HepG2 (cell line): Measurements from ENCODE around the gene TPST1. TPM values are rescaled to one million over a fixed set of nuclear protein-coding genes. Genes with fewer than 3 reads are reported as not detected.

Source experiments
- ATF7 ChIP-seq, 2 experiments: fragments of 450-650 bp in 1 of 2; sonication (generic) in 1 of 2; formaldehyde crosslinking in 1 of 2; IDR thresholded peaks; 2 replicates each; pipeline versions ENCODE4 v1.4.0 to v1.6.1; 2016 to 2020; ENCODE audit warnings: antibody characterized with exemption in 1 of 2, mild to moderate bottlenecking in 1 of 2, missing genetic modification reagents in 1 of 2
- FOSL2 ChIP-seq: sonication (generic); formaldehyde crosslinking; IDR thresholded peaks from 2 replicates; pipeline ENCODE4 v1.4.0; 2020; ENCODE audit warnings: missing genetic modification reagents
- GTF3A ChIP-seq: sonication (generic); formaldehyde crosslinking; conservative IDR thresholded peaks from 2 replicates; pipeline ENCODE4 v1.4.0; 2020; ENCODE audit warnings: mild to moderate bottlenecking, missing genetic modification reagents
- HNF4G ChIP-seq, 2 experiments: sonication (generic) in 1 of 2; formaldehyde crosslinking in 1 of 2; IDR thresholded peaks; 2 replicates each; pipeline versions ENCODE4 v1.4.0 to v1.6.1; 2011 to 2020; ENCODE audit warnings: borderline replicate concordance in 2 of 2, low read depth in 2 of 2, mild to moderate bottlenecking in 2 of 2, low read length in 1 of 2, missing genetic modification reagents in 1 of 2, moderate library complexity in 1 of 2
- HOXA5 ChIP-seq: sonication (generic); formaldehyde crosslinking; IDR thresholded peaks from 2 replicates; pipeline ENCODE4 v1.4.0; 2020; ENCODE audit warnings: missing genetic modification reagents
- IRX3 ChIP-seq: sonication (generic); formaldehyde crosslinking; IDR thresholded peaks from 2 replicates; pipeline ENCODE4 v1.8.1; 2023; ENCODE audit warnings: mild to moderate bottlenecking, low read depth, missing genetic modification reagents, borderline replicate concordance
- JUND ChIP-seq: sonication (generic); formaldehyde crosslinking; IDR thresholded peaks from 2 replicates; pipeline ENCODE4 v1.8.0; 2022; ENCODE audit warnings: mild to moderate bottlenecking, missing genetic modification reagents
- MBD4 ChIP-seq: IDR thresholded peaks from 2 replicates; pipeline ENCODE4 v1.6.1; 2012; ENCODE audit warnings: low read length, inconsistent platforms, borderline replicate concordance
- MXI1 ChIP-seq: IDR thresholded peaks from 3 replicates; pipeline ENCODE4 v1.6.1; 2012; ENCODE audit warnings: low read depth, low read length, inconsistent platforms, borderline replicate concordance
- NR1H2 ChIP-seq: sonication (generic); formaldehyde crosslinking; IDR thresholded peaks from 2 replicates; pipeline ENCODE4 v1.8.1; 2022; ENCODE audit warnings: low read depth, missing genetic modification reagents, borderline replicate concordance
- POLR2AphosphoS2 ChIP-seq: IDR thresholded peaks from 2 replicates; pipeline ENCODE4 v1.6.1; 2011; ENCODE audit warnings: low read depth, low read length, improper control_type of control experiment
- PREB ChIP-seq: sonication (generic); formaldehyde crosslinking; IDR thresholded peaks from 2 replicates; pipeline ENCODE4 v1.4.0; 2020; ENCODE audit warnings: missing genetic modification reagents
- RFX5 ChIP-seq: IDR thresholded peaks from 2 replicates; pipeline ENCODE4 v1.6.1; 2011; ENCODE audit warnings: low read depth, low read length, improper control_type of control experiment
- SOX5 ChIP-seq: IDR thresholded peaks from 2 replicates; pipeline ENCODE4 v1.6.1; 2016; ENCODE audit warnings: borderline replicate concordance
- TEF ChIP-seq: sonication (generic); formaldehyde crosslinking; IDR thresholded peaks from 2 replicates; pipeline ENCODE4 v1.5.0; 2020; ENCODE audit warnings: missing genetic modification reagents
- ZBTB34 ChIP-seq: sonication (generic); formaldehyde crosslinking; IDR thresholded peaks from 2 replicates; pipeline ENCODE4 v1.8.0; 2022; ENCODE audit warnings: mild to moderate bottlenecking, missing genetic modification reagents
- ZNF136 ChIP-seq: sonication (generic); formaldehyde crosslinking; IDR thresholded peaks from 2 replicates; pipeline ENCODE4 v1.8.1; 2022; ENCODE audit warnings: low read depth, mild to moderate bottlenecking, moderate library complexity, missing genetic modification reagents
- ZNF33B ChIP-seq: sonication (generic); formaldehyde crosslinking; IDR thresholded peaks from 2 replicates; pipeline ENCODE4 v1.5.1; 2020; ENCODE audit warnings: mild to moderate bottlenecking, missing genetic modification reagents
- ZNF577 ChIP-seq: sonication (generic); formaldehyde crosslinking; IDR thresholded peaks from 2 replicates; pipeline ENCODE4 v1.4.0; 2020; ENCODE audit warnings: mild to moderate bottlenecking, low read depth, missing genetic modification reagents, borderline replicate concordance
- ZNF710 ChIP-seq: sonication (generic); formaldehyde crosslinking; IDR thresholded peaks from 2 replicates; pipeline ENCODE4 v1.5.0; 2020; ENCODE audit warnings: mild to moderate bottlenecking, missing genetic modification reagents, borderline replicate concordance
- ZNF713 ChIP-seq: sonication (generic); formaldehyde crosslinking; IDR thresholded peaks from 2 replicates; pipeline ENCODE4 v1.4.0; 2020; ENCODE audit warnings: mild to moderate bottlenecking, missing genetic modification reagents
- ZNF724P ChIP-seq: sonication (generic); formaldehyde crosslinking; IDR thresholded peaks from 2 replicates; pipeline ENCODE4 v1.8.0; 2022; ENCODE audit warnings: missing genetic modification reagents, borderline replicate concordance
- ZNF782 ChIP-seq: sonication (generic); formaldehyde crosslinking; IDR thresholded peaks from 2 replicates; pipeline ENCODE4 v1.4.0; 2020; ENCODE audit warnings: missing genetic modification reagents, mild to moderate bottlenecking, borderline replicate concordance
- ZNF850 ChIP-seq: sonication (generic); formaldehyde crosslinking; conservative IDR thresholded peaks from 2 replicates; pipeline ENCODE4 v1.9.0; 2021; ENCODE audit warnings: mild to moderate bottlenecking, missing genetic modification reagents
- polyA plus RNA-seq, 8 experiments: library from polyadenylated mRNA; depleted of rRNA in 3 of 8; stranded (reverse) in 7 of 8; unstranded in 1 of 8; fragments of >200 nt; fragmentation: Illumina TruSeq in 4 of 8; extraction: Trizol in 4 of 8; gene quantifications; 2 replicates each; pipeline versions ENCODE4 v1.2.1 to v1.2.3, GENCODE V29; 2011 to 2016; ENCODE audit warnings: low read depth in 4 of 8, missing spikeins in 1 of 8, mixed read lengths in 1 of 8; ENCODE audit not compliant: insufficient read depth in 1 of 8
- total RNA-seq, 5 experiments: library from RNA; depleted of rRNA; stranded (reverse); fragments of >200 nt; fragmentation: Illumina TruSeq; extraction: Trizol; gene quantifications; 2 replicates each; pipeline ENCODE4 v1.2.3, GENCODE V29; 2016; ENCODE audit warnings: low read depth in 1 of 5

TPST1 gene
- total and polyA plus RNA-seq, 2 of the 13 experiments (the other 11 are each of a cell fraction or from before 2014, with no cell fraction given): 24.3 to 34.1 TPM

GRCh38 chr7:66307591-66308215, 102.6 kb downstream of the TPST1 start (continued):
- TF ChIP-seq ZBTB34 (CRISPR knock-in tag): 0 out of 2 replicates have a peak, but pooled peaks have one; percentile 26
- peak; percentile 84; the same call in 1 of the 2 replicates for TF ChIP-seq SOX5
- peak; percentile 97 for TF ChIP-seq FOSL2
- TF ChIP-seq ZNF724P (CRISPR knock-in tag): no peak
- no peak for TF ChIP-seq ZNF33B
- no peak for TF ChIP-seq POLR2AphosphoS2
- TF ChIP-seq HOXA5 (CRISPR knock-in tag): peak; percentile 66; the same call in 1 of the 2 replicates
- no peak for TF ChIP-seq ATF7 (IDR thresholded peaks at IDR 0.05)
- TF ChIP-seq ATF7 (CRISPR knock-in tag; IDR thresholded peaks at IDR 0.05): no peak
- no peak for TF ChIP-seq ZNF850 (CRISPR knock-in tag)
- TF ChIP-seq NR1H2 (CRISPR knock-in tag): no peak
- no peak for TF ChIP-seq ZNF713 (CRISPR knock-in tag)
- TF ChIP-seq JUND (CRISPR knock-in tag): peak; percentile 94
- no peak for TF ChIP-seq ZNF782 (CRISPR knock-in tag)
- peak; percentile 89; the same call in 1 of the 3 replicates for TF ChIP-seq MXI1
- TF ChIP-seq PREB (CRISPR knock-in tag): no peak
- TF ChIP-seq HNF4G (IDR thresholded peaks at IDR 0.05; ENCODE audit: borderline replicate concordance, low read depth, low read length): peak; percentile 53; the same call in 1 of the 2 replicates
- TF ChIP-seq HNF4G (CRISPR knock-in tag; IDR thresholded peaks at IDR 0.05; ENCODE audit: borderline replicate concordance, low read depth): peak; percentile 82; the same call in 1 of the 2 replicates
- TF ChIP-seq RFX5: peak; percentile 49; the same call in 1 of the 2 replicates
- no peak for TF ChIP-seq GTF3A (CRISPR knock-in tag)
- no peak for TF ChIP-seq ZNF136 (CRISPR knock-in tag)
- no peak for TF ChIP-seq ZNF577 (CRISPR knock-in tag)
- no peak for TF ChIP-seq IRX3 (CRISPR knock-in tag)
- no peak for TF ChIP-seq ZNF710 (CRISPR knock-in tag)
- no peak for TF ChIP-seq MBD4
- TF ChIP-seq TEF: no peak
